ENCODE measurements around the gene NOS1AP. TPM values are rescaled to one million over a fixed set of nuclear protein-coding genes. Genes with fewer than 3 reads are reported as not detected.

The NOS1AP gene
- total RNA-seq, result under 0.01 and 0.43 TPM in 2 replicates

DNA sequence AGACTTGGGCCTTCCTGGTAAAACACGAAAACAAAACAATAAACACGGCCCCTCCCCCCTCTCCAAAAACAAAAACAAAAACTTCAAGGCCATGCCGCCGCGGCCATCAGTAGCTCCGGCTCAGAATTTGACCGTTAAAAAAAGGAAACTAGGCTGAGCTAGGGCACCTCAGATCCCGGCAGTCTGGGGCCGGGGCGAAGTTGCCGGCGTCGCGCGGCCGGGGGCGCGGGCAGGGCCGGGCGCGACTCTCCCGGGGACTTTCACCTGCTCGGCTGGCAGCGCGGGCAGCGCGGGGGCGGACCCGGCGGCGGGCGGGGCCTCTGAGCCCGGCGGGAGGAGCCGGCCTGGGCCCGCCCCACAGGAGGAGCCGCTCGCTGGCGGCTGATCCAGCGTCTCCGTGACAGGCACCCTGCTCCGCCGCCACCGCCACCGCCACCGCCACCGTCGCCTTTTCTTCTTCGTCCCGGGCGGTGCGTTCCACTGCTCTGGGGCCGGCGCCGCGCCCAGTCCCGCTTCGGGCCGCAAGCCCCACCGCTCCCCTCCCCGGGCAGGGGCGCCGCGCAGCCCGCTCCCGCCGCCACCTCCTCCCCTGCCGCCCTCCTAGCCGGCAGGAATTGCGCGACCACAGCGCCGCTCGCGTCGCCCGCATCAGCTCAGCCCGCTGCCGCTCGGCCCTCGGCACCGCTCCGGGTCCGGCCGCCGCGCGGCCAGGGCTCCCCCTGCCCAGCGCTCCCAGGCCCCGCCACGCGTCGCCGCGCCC lies at the start of gene NOS1AP:
Gene NOS1AP (plus strand): TSS at position 358 of the 760 bp plus-strand sequence. CDS start 487 bp downstream, outside the sequence.
- TF ChIP-seq, protein P1, sequence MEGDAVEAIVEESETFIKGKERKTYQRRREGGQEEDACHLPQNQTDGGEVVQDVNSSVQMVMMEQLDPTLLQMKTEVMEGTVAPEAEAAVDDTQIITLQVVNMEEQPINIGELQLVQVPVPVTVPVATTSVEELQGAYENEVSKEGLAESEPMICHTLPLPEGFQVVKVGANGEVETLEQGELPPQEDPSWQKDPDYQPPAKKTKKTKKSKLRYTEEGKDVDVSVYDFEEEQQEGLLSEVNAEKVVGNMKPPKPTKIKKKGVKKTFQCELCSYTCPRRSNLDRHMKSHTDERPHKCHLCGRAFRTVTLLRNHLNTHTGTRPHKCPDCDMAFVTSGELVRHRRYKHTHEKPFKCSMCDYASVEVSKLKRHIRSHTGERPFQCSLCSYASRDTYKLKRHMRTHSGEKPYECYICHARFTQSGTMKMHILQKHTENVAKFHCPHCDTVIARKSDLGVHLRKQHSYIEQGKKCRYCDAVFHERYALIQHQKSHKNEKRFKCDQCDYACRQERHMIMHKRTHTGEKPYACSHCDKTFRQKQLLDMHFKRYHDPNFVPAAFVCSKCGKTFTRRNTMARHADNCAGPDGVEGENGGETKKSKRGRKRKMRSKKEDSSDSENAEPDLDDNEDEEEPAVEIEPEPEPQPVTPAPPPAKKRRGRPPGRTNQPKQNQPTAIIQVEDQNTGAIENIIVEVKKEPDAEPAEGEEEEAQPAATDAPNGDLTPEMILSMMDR (IDR thresholded peaks at IDR 0.05; ENCODE audit: insufficient read depth, low read depth, low read length), result no peak
- peak; percentile 37 for DNase-seq (ENCODE audit: low read depth)
- peak within 1 kb of the TSS; percentile 68 for H3K4me3 ChIP-seq (ENCODE audit: low read depth, low read length)

DNA sequence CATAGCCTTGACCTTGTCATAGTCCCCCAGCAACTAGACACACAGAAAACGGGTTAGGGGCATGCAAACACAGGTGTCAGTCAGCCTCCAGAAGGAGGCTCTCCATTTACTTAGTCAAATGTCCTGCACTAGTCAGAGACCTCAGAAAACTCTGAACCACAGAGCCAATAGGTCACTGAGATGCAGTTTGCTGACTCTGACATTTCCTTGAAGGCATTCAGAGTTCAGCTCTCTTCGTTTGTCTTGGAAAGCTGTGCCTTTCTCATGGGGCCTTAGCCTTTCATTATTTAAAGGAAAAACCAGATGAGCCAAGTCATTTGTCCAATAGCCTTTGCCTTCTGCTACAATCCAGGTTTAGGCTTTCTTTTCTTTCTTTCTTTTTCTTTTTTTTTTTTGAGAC lies 49.3 kb upstream of the NOS1AP start:
- no peak overlapping the region for H3K4me3 ChIP-seq (ENCODE audit: low read depth, low read length)
- TF ChIP-seq, protein P1 (IDR thresholded peaks at IDR 0.05; ENCODE audit: insufficient read depth, low read depth, low read length), result no peak
- no peak for DNase-seq (ENCODE audit: low read depth)

DNA sequence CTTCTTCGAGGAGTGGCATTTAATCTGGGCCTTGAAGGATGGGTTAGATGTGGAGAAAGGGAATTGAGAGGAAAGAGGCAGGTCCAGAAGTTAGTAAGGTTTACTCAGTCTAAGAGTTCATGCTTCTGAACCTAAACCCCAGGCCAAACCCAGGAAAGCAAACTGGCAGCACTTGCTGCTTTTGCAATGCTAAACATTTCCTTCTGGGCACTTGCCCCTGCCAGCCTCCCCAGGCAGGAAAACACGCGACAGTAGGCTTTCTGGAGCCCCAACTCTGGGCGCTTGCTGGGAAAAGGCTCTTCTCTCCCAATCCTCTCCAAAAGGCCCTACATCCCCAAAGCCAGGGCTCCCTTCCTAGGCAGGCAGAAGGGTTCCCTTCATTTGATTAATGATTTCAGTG lies 48.4 kb upstream of the NOS1AP start:
- no peak for DNase-seq (ENCODE audit: low read depth)
- no peak overlapping the region for H3K4me3 ChIP-seq (ENCODE audit: low read depth, low read length)
- TF ChIP-seq, protein P1 (IDR thresholded peaks at IDR 0.05; ENCODE audit: insufficient read depth, low read depth, low read length), result no peak

DNA sequence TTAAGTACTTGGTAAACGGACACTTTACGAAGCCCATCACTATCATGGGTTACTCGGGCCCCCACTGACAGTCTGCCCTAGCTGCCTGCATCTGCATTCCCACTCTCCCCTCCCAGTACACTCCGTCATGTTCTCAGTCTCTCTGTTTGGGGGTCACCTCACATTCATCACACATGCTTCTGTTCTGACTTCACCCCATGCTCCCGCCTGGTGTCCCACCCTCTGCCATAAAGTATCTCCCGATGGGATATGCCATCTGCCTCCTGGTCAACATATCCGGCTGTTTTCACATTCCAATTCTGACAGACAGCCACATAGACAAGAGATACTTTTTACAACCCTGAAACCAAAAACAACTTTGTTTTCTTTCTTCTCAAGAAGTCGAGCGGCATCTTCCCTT lies 46.9 kb upstream of the NOS1AP start:
- peak; percentile 12 for DNase-seq (ENCODE audit: low read depth)
- H3K4me3 ChIP-seq (ENCODE audit: low read depth, low read length), result peak overlapping the region; percentile 66
- TF ChIP-seq, protein P1 (IDR thresholded peaks at IDR 0.05; ENCODE audit: insufficient read depth, low read depth, low read length), result no peak

DNA sequence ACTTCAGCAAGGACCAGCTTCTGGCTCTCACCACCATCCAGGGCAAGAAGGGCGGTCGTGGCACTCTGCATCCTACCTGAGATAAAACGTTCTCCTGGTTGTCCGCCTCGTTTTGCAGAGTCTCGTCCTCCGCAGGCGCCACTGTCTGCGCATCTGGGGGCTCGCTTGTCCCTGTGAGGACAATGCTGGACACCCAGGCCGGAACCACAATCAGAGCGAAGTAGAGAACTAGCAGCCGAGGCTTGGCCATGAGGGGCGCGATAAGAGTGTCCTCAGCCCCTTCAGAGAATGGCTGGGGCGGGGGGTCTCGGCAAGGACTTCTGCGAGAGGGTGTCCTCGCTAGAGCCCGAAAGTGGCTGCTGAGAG lies 46.3 kb upstream of the NOS1AP start:
- TF ChIP-seq, protein P1 (IDR thresholded peaks at IDR 0.05; ENCODE audit: insufficient read depth, low read depth, low read length), result no peak
- peak; percentile 15 for DNase-seq (ENCODE audit: low read depth)

DNA sequence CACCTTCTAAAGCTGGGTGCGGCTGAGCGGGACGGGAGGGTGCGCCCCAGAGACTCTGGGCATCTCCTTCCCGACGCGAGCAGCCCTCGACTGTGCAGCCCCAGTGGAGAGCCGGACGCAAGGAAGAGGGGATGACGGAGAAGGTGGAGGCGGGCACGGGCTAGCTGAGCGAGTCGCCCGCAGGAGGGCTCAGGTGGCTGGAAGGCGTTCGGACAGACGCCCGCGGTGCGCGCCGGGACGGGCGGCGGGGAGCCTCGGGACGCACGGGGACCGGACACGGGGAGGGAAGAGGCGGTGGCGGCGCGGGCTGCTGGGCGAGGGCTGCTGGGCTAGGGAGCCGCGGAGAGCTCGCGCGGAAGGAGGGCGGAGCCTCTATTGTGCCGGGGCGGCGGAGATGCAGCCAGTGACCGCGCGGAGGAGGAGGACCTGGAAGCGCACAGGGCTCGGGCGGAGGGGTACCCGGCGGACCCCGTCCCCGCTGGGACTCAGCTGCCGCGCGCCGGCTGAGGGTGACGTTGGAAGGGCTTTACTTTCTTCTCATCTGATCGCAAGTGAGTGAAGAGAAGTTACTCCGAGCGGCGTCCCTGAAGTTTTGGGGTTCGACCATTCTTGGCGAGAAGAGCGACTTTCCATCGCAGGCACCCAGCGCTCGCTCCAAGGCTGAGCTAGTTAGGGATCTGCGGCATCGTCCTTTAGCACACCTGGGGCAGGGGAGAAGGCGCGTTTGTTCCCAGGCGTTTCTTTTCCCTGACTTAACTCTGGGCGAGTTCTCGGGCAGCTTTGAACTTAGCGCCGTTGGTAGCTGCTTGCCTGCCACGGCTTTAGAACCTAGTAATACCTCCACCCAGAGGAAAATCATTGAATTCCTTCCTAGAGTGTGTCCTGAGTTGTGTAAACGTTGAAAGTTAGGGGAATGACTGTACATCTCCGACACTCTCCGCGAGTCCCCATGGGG lies 45.7 kb upstream of the NOS1AP start, which contains the start of gene OLFML2B:
Gene OLFML2B (minus strand): TSS at position 323 of the 955 bp plus-strand sequence. CDS start 439 bp downstream, outside the sequence.
- DNase-seq (ENCODE audit: low read depth), result peak; percentile 76
- TF ChIP-seq, protein P1 (IDR thresholded peaks at IDR 0.05; ENCODE audit: insufficient read depth, low read depth, low read length), result peak; percentile 37
- H3K4me3 ChIP-seq (ENCODE audit: low read depth, low read length), result peak within 1 kb of the TSS; percentile 66

More for the DNA sequence above, 46.3 kb upstream of the NOS1AP start:
- peak overlapping the region; percentile 66 for H3K4me3 ChIP-seq (ENCODE audit: low read depth, low read length)
